HG02885 (cell line): ENCODE measurements around the gene RCVRN.

Experiments used
- ATAC-seq: cut with Tn5 transposase; IDR thresholded peaks from one replicate; pipeline ENCODE4 v1.9.1; 2021; ENCODE audit warnings: mild to moderate bottlenecking; ENCODE audit not compliant: unreplicated experiment, poor library complexity

The RCVRN gene

DNA sequence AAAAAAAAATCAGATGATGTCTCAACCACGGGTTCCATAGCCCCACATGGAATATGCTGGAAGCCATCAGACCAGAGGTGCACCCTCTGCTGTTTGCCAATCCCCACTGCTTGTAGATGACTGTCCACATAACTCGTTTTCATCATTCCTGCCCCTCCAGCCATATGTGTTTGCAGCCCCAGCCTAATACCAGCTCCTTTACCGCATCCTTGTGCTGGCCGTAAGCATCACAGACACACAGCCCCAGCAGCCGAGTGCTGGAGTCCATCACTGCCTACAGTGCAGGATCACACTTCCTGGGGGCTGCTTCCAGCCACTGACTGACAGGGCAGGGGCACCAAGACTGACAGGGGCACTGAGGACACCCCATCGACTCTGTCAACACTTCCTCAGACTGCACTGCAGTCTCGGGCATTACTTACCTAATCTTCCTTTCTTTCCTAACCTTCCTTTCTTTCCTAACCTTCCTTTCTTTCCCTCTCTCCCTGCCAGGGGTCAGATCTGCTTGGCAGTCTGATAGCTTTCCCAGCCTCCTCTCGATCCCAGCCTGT lies 5.0 kb downstream of the RCVRN start:
- no peak for ATAC-seq

DNA sequence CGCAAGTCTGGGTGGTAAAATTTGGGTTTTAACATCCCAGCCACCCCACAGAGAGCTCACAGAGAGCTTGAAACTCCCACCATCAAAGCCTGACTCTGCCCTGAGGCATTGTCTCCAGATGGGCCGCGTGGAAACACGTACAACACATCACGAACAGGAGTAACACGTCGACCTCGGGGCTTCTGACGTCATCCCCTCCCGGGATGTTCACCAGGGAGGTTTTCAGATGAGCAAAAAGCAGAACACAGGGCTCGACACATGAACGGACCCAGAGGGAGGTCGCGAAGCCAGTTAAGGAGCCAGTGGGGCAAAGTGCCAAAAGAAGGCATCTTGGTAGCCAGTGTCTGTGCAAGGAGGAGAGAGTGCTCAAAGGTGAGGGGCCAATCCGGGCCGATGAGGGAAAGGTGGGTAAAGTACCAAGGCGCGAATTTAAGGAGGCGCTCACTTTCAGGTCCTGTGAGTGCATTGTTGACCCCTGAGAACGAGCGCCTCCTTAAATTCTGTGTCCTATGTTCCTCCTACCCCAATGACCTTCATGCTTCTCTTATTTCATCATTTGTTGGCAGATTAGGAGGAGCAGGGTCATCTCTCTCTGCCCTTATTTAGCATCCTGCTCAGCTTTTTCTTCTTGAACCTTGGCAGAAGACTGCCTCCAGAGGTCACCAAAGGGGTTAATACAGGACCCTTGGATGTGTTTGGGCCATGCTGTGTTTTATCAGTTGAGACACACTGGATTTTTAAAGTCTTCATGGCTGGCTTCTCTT lies 5.6 kb downstream of the RCVRN start:
- ATAC-seq: no peak

DNA sequence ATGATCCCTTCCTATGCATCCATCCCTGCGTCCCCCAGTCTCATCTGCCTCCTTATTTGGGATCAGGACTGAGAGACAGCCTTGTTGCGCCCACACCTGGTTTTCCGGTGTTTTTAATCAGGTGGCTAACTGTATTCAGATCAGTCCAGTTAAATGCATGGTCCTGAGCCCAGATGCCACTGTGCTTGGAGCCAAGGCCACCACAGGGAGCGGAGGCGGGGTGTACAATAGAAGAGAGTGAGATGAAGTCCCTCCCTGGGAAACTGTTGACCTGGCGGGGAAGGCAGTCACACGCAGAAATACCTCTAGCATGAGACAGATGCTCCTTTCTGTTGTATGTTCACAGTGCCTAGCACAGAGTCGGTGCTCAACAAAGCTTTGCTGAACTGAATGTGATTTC lies 6.3 kb downstream of the RCVRN start:
- no peak for ATAC-seq

GRCh38 chr17:9897372-9897968 lies 7.6 kb downstream of the RCVRN start:
- no peak for ATAC-seq

DNA sequence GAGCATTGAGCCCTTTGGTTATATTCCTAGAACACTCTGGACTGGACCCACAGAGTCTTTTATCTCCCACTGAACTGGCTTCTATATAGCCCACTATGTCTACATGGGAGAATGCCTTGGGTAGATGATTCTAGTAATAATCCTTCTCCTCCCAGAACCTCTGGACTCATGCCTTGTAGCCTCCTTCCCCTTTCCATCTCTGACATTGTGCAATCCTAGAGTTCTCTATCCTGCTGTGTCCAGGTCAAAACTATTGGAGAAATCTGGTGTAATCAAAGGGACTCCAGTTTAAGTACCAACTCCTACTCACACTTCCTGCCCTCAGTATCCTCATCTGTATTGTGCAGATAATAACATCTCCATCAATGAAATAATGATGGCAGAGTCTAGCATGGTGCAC lies 9.1 kb downstream of the RCVRN start:
- ATAC-seq: no peak

DNA sequence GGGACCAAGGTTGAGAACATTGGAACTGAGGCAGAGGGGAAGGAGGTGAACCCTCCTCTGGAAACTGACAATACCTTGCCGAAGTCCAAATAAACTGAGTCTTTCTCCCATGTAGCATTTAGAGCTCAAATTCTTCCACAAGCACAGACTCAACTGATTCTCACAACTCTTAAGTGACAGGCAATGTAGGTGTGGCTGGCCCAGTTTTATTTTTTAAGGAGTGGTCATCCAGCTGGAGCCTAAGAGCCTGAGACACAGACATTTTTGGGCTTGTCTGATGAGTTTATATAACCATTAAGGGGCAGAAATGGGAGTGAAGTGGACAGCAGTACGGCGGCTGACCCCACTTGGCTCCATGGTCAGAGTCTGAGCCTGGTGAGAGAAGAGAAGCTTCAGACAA lies 10.8 kb downstream of the RCVRN start:
- no peak for ATAC-seq

DNA sequence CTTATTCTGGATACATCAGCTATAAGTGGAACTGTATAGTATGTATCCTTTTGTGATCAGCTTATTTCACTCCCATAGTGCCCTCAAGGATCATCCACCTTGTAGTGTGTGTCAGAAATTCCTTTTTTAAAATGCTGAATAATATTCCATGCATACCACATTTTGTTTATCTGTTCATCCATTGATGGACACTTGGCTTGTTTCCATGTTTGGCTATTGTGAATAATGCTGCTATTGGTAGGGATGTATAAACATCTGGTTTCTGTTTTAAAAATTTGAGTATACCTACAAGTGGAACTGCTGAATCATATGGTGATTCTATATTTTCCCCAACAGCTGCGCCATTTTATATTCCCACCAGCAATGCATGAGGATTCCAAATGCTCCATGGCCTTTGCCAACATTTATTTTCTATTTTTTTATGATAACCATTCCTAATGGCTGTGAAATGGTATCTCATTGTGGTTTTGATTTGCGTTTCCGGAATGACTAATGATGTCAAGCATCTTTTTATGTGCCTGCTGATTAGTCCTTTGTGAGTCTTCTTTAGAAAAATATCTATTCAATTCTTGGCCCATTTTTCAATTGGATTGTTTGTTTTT lies 11.6 kb downstream of the RCVRN start:
- ATAC-seq: no peak

DNA sequence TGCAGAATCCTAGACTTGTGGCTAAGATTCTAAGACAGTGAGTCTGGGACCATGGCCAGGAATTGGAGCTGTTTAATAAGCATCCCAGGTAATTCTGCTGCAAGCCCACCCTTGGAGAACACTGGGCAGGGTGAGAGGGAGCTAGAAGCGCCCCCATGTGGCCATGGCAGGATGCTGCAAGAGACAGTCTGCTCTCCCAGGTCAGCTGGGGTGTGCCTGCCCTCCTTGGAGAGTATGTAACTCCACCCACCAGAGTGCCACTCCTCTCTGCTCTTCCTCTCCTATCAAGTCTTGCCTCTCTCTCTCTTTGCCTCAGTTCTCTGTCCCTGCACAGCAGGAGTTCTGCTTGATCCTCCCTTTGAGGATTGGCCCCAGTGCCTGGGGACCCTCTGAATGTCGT lies 14.9 kb downstream of the RCVRN start:
- ATAC-seq: no peak

- no peak for ATAC-seq
Measured at GRCh38 chr17:9887508-9887907, 17.6 kb downstream of the RCVRN start.

DNA sequence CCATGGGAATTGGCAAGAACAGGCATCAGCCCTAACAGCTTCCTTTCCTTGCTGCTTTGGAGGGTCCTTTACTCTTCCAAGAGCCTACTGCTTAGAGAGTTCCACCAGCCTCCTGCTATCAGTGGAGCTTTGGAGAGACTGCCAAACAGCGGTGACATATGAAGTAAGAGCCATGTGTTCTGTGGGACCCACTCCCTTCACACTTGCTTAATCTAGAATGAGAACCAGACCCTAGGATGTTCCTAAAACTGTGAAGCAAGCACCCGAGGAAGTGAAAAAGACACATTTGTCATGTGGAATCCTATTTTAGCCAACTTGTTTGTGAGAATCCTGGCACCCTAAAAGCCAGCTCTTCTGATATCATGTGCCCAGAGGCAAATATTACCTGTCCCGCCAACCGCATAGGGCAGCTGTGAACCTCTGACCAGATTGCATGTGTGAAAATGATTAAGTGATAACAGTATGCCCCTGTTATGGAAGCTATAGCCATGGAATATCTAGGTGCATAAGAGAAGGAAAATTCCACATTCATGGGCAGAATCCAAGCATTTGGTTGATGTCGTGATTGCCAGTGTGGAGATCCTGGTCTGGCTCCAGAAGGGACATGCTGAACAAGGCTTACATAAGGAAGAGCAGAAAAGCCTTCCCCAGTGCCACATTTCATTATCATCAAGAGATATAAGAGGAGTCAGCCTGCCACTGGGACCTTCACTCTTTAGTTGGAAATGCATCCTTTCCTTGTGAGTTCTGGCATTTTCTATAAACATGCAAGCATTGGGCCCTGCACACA lies 18.7 kb downstream of the RCVRN start:
- ATAC-seq: no peak

- ATAC-seq: no peak
Measured at GRCh38 chr17:9883451-9883850, 21.6 kb downstream of the RCVRN start.

- ATAC-seq: peak; percentile 57
Measured at GRCh38 chr17:9880582-9880999, 24.5 kb downstream of the RCVRN start.

DNA sequence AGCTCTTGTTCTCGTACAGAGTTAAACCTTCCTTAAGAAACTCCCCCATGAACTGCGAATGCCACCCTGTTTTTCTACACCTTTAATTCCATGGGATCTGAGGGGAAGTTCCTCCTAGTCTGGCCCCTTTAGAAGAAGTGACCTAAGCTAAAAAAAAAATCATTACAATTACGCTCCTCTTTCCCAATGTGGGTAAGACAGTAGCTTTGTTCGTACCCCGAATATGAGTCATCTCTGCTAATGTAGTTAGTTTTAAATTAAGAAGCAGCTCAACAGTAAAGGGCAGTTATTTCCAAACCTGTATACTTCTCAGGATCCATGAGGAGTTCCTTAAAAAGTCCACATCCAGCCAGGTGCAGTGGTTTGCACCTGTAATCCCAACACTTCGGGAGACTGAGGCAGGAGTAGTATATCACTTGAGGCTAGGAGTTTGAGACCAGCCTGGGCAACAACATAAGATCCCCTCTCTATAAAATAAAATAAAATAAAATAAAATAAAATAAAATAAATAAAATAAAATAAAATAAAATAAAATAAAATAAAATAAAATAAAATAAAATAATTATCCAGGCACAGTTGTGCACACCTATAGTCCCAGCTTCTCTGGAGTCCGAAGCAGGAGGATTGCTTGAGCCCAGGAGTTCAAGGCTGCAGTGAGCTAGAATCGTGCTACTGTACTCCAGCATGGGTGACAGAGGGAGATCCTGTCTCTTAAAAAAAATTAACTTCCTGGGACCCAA lies 26.1 kb downstream of the RCVRN start:
- no peak for ATAC-seq

- ATAC-seq: no peak
Measured at GRCh38 chr17:9878356-9878755, 26.7 kb downstream of the RCVRN start.

DNA sequence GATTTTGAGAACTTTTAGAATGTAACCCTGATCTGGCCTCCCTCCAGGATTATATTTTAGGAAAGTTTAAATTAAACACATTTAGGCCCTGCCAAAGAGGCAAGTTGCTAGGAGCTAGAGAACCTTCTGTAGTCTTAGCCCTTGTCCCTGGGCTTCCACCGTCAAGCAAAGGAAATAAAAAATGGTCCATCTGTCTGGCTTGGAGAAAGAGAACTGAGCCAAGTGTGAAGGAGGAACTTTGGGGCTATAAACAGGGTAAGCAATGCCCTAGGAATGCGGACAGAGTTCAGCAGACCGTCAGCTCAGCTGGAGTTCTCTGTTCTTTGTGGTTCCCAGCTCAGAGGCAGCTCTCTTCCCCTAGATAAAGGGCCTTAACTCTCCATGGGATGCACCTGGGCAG lies 29.6 kb downstream of the RCVRN start:
- no peak for ATAC-seq

GRCh38 chr17:9874722-9875121 lies 30.3 kb downstream of the RCVRN start:
- no peak for ATAC-seq

GRCh38 chr17:9872852-9873251 lies 32.2 kb downstream of the RCVRN start:
- no peak for ATAC-seq

- no peak for ATAC-seq
Measured at GRCh38 chr17:9868552-9868951, 36.5 kb downstream of the RCVRN start.

DNA sequence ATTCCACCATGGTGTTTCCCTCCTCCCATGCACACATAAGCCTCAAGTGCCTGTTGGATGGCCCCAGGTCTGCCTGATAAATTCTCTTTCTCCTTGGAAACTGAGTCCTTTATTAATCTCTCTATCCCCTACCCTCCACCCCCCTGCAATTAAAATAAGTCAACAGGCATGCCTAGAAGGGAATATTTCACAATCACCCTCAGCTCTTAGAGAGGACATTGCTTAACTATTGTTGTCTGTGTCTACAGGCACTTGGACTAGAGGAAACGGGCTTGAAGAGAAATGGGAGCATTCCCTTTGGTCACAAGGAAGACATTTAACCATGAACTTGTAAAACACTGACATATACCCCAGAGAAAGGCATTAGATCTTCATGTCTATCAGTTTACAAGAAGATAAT lies 39.5 kb downstream of the RCVRN start:
- no peak for ATAC-seq

- no peak for ATAC-seq
Measured at GRCh38 chr17:9862949-9863348, 42.1 kb downstream of the RCVRN start.
